HPDE6-E6E7 (cell line): ENCODE data around the gene IRF2.
A peak's percentile ranks its signal among the peaks of the same experiment; 100 is the strongest.

Source experiments
- DNase-seq: peaks from one replicate; pipeline ENCODE4 v3.0.0; 2011; ENCODE audit warnings: missing footprints; ENCODE audit errors: extremely low spot score

The IRF2 gene

GRCh38 chr4:184450743-184451535 is 23.4 kb downstream of the IRF2 start:
- DNase-seq: no peak

- DNase-seq: peak; percentile 32
Measured at GRCh38 chr4:184450045-184450444, 24.3 kb downstream of the IRF2 start.

- DNase-seq: peak; percentile 28
Measured at GRCh38 chr4:184448821-184449220, 25.5 kb downstream of the IRF2 start.

DNA sequence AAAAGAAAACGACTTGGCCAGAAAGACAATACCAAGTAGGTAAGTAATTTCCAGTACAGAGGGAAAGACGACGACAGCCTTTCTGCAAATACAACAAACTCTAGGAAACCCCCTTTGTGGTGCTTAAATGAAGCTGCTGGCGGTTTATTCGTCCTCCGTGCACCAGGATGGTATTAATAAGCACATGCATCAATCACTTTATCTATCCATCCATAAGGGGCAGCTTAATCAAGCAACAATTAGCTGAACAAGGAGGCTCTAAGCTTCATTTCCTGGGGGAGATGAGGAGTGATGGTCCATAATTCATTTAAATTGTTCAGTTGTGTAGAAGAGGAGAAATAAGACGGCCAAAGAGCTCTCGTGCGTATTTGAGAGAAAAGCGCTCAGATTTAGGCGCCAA is 26.2 kb downstream of the IRF2 start:
- DNase-seq: no peak

- DNase-seq: no peak
Measured at GRCh38 chr4:184447664-184448063, 26.7 kb downstream of the IRF2 start.

DNA sequence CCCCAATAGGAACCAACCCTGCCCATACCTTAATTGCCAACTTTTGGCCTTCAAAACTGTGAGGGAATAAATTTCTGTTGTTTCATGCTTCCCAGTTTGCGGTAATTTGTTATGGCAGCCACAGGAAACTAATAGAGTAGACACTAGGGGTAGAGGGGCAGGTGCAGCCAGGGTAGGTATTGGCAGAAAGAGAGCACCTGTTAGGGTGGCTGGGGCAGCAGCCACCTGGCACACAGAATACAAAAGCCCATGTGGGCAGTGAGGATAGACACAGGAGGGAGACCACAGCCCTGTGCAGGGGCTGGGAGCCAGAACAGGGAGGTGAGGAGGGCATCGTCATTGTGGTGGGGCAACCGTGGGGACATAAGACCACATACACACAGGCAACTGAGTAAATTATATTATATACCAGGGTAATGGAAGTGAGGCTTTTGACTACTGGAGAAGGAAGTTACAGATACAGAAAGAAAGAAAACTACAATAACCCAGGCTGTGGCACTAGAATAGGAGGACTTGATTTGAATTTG is 28.2 kb downstream of the IRF2 start:
- DNase-seq: no peak

GRCh38 chr4:184444953-184445309 is 29.4 kb downstream of the IRF2 start:
- no peak for DNase-seq

DNA sequence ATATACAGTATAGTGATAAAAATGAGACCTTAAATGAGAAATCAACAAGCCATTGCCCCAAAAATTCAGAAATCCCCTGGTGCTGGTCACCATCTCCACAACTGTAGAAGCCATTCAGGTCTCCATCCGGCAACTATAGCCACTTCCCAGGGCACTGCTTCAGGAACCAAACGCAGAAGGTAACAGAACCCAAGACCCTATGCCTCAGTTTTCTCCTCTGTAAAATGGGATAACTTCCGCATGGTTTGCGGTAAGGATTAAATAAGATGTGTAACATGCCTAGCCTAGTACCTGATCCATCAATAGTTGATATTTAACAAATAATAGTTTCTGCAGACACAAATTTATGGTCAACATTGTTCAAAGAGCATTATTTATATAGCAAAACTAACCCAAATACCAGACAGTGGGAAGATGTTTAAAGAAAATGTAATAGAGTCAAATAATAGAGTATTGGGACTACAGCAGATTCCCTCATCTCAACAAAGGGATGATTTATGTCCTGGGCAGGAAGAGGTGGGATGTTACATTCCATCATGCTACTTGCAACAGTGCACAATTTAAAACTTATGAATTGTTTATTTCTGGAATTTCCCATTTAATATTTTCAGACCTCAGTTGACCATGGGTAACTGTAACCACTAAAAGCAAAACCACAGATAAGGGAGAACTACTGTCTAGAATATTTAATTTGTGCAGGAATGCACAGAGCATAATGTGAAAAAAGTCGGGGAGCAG is 30.0 kb downstream of the IRF2 start:
- DNase-seq: no peak

- DNase-seq: no peak
Measured at GRCh38 chr4:184443318-184443717, 31.0 kb downstream of the IRF2 start.

- no peak for DNase-seq
Measured at GRCh38 chr4:184442314-184442635, 32.1 kb downstream of the IRF2 start.

DNA sequence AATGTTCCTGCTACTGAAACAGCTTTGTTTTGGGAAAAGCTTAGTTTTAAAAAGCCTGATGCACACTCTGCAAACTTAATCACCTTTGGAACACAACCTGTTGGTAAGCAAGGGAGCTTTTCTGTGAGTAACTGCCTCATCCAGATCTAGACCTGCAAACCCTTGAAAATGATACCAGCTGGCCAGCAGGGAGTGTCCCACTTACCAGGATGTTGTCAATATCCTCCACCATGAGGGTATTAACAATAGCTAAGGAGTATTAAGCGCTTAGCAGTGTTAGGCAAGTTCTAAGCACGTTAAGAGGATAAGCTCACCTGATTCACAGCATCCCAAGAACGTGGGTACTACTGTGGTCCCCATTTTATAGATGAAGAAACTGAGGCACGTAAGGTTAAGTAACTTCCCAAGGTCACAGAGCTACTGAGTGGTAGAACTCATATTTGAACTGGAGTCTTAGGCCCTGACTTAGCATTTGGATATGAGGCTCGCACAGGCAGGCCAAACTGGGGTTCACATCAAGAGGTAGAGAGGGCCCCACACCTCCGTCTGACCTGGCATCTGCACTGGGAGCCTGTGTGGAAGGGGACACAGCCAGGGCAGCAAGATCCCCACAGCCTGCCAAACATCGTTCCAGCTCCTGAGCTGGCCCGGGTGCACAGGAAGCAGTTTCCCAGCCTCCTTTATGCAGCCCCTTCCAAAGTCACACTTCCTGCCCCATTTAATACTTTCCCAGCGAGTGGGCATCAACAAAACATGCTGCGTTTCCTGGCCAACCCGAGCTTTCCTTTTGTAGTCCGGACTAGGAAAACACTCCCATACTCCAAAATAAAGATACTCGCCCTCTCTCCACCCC is 32.7 kb downstream of the IRF2 start:
- DNase-seq: no peak

DNA sequence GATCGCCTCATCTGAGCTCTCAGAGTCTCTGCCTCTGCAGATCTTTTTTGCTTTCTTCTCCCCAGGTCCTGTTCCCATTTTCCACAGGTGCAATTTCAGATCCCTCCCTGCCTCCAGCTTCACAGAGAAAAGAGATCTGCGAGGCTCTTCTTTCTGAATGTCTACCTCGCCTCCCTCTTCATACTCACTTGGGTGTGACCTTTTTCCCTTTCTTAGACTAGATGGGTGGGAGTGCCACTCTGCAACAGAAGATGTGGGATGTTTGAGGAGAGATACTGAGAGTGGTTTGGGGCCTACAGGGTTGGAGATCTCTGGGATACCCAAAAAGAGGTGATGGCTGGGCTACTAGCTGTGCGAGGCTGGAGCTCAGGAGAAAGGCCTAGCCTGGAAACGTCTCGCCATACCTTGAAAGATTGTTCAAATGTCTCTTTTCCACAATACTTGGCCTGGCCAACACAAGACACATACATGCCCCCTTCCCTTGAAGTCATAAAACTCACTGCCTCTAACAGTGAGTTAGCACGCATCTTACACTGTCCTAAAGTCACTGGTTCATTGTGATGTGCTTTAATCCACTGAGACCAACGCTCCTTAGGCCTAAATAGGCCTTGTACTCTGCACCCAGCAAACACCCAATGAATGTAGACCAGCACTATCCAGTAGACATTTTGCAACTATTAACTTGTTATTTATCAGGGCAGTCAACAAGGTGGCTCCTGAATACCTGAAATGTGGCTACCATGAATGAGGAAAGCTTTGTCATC is 33.6 kb downstream of the IRF2 start:
- no peak for DNase-seq

- DNase-seq: no peak
Measured at GRCh38 chr4:184439856-184440594, 34.3 kb downstream of the IRF2 start.

DNA sequence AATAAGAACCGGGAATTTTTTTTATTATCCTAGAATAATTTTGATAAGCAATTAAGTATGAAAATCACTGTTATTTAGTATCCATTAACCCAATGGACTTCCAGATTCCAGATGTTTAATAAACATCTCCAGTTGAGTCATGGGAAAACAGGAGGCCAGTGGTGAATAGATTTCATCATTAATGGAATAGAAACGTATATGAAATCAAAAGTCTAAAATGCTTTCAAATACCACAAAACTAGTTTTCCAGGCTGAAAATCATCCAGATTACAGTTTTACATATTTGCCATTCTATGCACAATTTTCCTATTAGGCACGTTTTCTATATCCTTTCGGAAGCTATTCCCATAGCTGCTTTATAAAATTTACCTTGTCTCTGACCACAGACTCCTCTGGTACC is 35.0 kb downstream of the IRF2 start:
- DNase-seq: no peak

- DNase-seq: no peak
Measured at GRCh38 chr4:184438375-184438774, 36.0 kb downstream of the IRF2 start.

DNA sequence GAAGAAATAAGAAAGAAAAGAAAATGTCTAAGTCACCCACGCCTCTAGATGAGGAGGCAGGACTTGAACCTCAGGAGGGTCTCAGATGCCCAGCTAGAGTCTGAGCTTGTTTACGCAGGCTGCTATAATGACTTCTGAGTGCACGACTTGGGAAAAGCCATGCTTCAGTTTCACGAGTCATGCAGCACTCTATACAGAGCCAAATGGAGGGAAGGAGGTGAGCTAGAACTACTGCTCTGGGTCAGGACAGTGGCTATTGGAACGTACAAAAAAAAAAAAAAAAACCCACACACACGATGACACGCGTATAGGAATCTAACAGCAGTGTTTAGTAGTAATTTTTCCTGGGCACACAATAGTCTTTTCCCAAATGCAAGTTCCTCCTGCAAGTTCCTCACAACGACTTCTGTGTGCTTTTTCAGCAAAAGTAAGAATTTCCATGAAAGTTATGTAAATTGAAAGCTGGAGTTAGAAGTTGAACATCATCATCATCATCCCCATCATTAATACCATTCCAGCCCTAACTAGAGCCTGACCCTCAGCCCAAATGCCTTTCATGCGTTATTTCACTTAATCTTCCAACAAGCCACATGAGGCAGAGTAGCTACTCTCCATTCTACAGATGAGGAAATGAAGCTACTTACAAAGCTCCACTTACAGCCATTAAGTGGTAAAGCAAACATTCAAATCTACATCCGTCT is 36.6 kb downstream of the IRF2 start:
- DNase-seq: no peak

GRCh38 chr4:184434501-184435066 is 39.8 kb downstream of the IRF2 start:
- DNase-seq: no peak

GRCh38 chr4:184434021-184434420 is 40.3 kb downstream of the IRF2 start:
- no peak for DNase-seq

DNA sequence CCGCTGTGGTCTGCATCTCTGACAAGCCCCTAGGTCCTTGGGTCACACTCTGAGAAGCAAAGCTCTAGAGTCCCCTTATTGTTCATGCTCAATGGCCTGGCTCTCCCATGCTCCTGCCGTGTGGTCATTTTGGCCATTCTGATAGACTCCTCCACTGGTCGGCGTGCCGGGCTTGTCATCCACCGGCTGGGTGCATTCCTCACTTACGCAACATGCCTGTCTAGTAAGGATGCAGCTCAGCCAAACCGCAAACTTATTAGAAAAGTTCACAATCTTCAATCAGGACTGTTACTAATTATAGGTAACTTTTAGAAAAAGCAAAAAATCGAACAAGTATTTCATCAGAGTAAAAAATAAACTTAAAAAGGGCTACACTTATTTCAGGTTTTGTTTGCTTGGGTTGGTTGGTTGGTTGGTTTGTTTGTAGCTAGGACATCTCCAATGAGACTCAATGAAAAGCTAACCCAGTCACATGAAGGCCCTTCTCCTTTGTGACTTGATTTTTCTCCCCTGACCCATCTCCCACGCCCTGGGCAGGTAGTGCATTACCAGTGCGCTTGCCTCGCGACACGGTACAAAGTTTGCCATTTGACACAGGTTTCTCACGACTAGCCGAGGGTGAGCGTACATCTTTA is 41.0 kb downstream of the IRF2 start:
- no peak for DNase-seq
